ENCODE measurements around the gene ALCAM. TPM values are rescaled to one million over a fixed set of nuclear protein-coding genes. Genes with fewer than 3 reads are reported as not detected.

ALCAM gene
- total RNA-seq, 4 donors from 2014 or later: 5.9 to 151 (median 19.0) TPM

DNA sequence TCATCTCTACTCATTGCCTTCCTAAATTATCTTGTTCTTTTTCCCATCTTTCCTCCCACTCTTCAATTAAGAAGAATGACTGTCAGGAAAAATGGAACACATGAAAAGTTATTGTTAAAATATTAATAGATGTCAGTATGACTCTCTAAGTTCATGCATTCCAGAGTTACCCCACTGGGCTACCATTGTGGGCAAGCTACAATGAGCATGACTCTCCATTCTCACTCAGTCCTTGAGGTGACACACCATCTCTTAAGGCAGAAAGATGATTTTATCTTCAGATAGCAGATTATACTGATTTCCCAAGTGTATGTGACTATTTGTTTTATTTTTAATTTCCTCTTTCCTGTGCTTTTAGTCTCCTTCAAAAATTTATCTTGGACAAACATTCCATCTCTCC, 144.3 kb downstream of the ALCAM start:
- TF ChIP-seq POLR2A (IDR thresholded peaks at IDR 0.05) (no peak), CTCF (IDR thresholded peaks at IDR 0.05) (no peak)
- no peaks in the 10 kb centered on the region for H3K27me3 ChIP-seq
- H3K4me3 ChIP-seq: no peak overlapping the region
- no peaks in the 10 kb centered on the region for H3K36me3 ChIP-seq
- H3K9me3 ChIP-seq: no peaks in the 10 kb centered on the region
- DNase-seq: no peak
- no peak overlapping the region for H3K27ac ChIP-seq
- H3K4me1 ChIP-seq: no peaks in the 10 kb centered on the region
- intact Hi-C loops (cut with DNase I; ENCODE audit: low total_unique reads): no loop called here

GRCh38 chr3:105512061-105512460, 145.4 kb downstream of the ALCAM start:
- Histone ChIP-seq H3K4me1 (no peaks in the 10 kb centered on the region), H3K36me3 (no peaks in the 10 kb centered on the region), H3K27ac (no peak overlapping the region), H3K27me3 (no peaks in the 10 kb centered on the region), H3K9me3 (no peaks in the 10 kb centered on the region), H3K4me3 (no peak overlapping the region)
- no peak for TF ChIP-seq POLR2A (IDR thresholded peaks at IDR 0.05)
- no peak for TF ChIP-seq CTCF (IDR thresholded peaks at IDR 0.05)
- intact Hi-C loops (cut with DNase I; ENCODE audit: low total_unique reads): no loop called here
- DNase-seq: no peak

GRCh38 chr3:105513042-105513441, 146.3 kb downstream of the ALCAM start:
- no peaks in the 10 kb centered on the region for H3K9me3 ChIP-seq
- H3K36me3 ChIP-seq: no peaks in the 10 kb centered on the region
- H3K27me3 ChIP-seq: no peaks in the 10 kb centered on the region
- H3K4me3 ChIP-seq: no peak overlapping the region
- DNase-seq: no peak
- no peaks in the 10 kb centered on the region for H3K4me1 ChIP-seq
- no peak overlapping the region for H3K27ac ChIP-seq
- no peak for TF ChIP-seq CTCF (IDR thresholded peaks at IDR 0.05)
- TF ChIP-seq POLR2A (IDR thresholded peaks at IDR 0.05): no peak
- intact Hi-C loops (cut with DNase I; ENCODE audit: low total_unique reads): no loop called here

GRCh38 chr3:105513886-105514285, 147.2 kb downstream of the ALCAM start:
- H3K9me3 ChIP-seq: no peaks in the 10 kb centered on the region
- H3K4me3 ChIP-seq: no peak overlapping the region
- no peaks in the 10 kb centered on the region for H3K4me1 ChIP-seq
- intact Hi-C loops (cut with DNase I; ENCODE audit: low total_unique reads): no loop called here
- H3K27me3 ChIP-seq: no peaks in the 10 kb centered on the region
- TF ChIP-seq POLR2A (IDR thresholded peaks at IDR 0.05): no peak
- TF ChIP-seq CTCF (IDR thresholded peaks at IDR 0.05): no peak
- H3K27ac ChIP-seq: no peak overlapping the region
- no peak for DNase-seq
- no peaks in the 10 kb centered on the region for H3K36me3 ChIP-seq

DNA sequence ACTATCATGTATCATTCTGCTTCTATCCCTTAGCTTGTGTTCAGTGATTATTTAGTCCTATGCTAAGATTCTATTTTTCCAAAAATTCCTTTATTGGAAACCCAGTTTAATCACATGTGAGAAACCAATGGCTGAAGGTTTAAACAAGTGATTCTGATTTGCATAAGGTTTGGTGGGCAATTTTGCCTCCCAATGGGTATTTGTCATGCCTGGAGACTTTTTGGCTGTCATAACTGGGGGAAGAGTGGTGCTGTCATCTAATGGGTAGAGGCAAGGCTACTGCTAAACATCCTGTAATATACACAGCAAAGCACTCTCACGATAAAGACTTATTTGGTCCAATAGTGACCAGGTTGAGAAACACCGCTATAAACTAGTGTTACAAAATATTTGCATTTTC, 148.7 kb downstream of the ALCAM start:
- intact Hi-C loops (cut with DNase I; ENCODE audit: low total_unique reads): no loop called here

More for the DNA sequence above, 148.7 kb downstream of the ALCAM start:
- Histone ChIP-seq H3K36me3 (no peaks in the 10 kb centered on the region), H3K4me3 (no peak overlapping the region), H3K27me3 (no peaks in the 10 kb centered on the region), H3K27ac (no peak overlapping the region), H3K9me3 (no peaks in the 10 kb centered on the region), H3K4me1 (no peaks in the 10 kb centered on the region)
- no peak for DNase-seq
- TF ChIP-seq POLR2A (IDR thresholded peaks at IDR 0.05) (no peak), CTCF (IDR thresholded peaks at IDR 0.05) (no peak)

Measured in uterus (tissue), 4 donors.